CD4-positive, alpha-beta T cell treated with Interleukin-10 for 1 hour (primary cell): Measurements from ENCODE around the gene SYNE4.
"Not testable (repeated sequence)": the region's sequence is repeated elsewhere in the genome, so short reads cannot be mapped to it uniquely, and the experiment has no call there.

Source experiments
- DNase-seq: peaks from one replicate; pipeline ENCODE4 v3.0.0-alpha.2; 2020

The SYNE4 gene

GRCh38 chr19:35988824-35989223 is 19.8 kb downstream of the SYNE4 start:
- no peak for DNase-seq

- no peak for DNase-seq
These were observed 21.1 kb downstream of the SYNE4 start for GRCh38 chr19:35987571-35987896.

- peak; percentile 13 for DNase-seq
These were observed 21.7 kb downstream of the SYNE4 start for GRCh38 chr19:35986664-35987570.

GRCh38 chr19:35986111-35986510 is 22.5 kb downstream of the SYNE4 start:
- DNase-seq, result no peak

DNA sequence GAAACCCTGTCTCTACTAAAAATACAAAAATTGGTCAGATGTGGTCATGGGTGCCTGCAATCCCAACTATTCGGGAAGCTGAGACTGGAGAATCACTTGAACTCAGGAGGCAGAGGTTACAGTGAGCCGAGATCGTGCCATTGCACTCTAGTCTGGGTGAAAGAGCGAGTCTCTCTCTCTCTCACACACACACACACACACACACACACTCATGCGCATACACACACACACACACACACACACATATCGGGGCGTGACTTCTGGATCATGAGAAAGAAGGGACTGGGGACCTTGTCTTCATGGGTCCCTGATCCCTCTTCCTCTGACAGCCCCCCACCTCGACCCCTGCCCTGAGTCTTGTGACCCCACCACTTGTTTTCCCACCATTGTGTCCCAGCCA is 25.4 kb downstream of the SYNE4 start:
- no peak for DNase-seq

- not testable (repeated sequence) for DNase-seq
These were observed 27.6 kb downstream of the SYNE4 start for GRCh38 chr19:35980997-35981396.

DNA sequence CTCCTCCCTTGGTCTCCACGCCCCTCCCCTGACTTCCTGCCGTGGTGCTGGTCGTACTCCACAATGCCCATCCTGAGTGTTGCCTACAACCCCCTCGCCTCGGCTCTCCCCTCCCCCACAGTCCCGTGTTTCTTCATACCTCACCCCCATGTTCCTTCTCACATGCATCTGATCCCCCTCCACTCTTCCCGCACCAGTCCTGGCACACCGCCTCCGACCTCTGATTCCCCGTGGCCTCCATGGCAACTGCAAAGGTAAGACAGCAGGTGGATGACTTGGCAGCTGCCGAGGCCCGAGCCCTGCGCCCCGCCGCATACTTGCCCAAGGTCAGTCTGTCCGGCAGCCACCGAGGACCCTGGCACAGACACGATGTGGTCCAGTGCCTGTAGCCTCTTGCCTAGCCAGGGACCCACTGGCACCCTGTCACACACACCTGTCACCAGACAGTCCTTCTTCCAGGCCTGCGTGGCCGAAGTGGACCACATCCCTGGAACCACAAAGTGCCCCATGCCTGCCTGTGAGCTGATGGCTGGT is 29.7 kb downstream of the SYNE4 start:
- no peak for DNase-seq

GRCh38 chr19:35978271-35978670 is 30.3 kb downstream of the SYNE4 start:
- no peak for DNase-seq

DNA sequence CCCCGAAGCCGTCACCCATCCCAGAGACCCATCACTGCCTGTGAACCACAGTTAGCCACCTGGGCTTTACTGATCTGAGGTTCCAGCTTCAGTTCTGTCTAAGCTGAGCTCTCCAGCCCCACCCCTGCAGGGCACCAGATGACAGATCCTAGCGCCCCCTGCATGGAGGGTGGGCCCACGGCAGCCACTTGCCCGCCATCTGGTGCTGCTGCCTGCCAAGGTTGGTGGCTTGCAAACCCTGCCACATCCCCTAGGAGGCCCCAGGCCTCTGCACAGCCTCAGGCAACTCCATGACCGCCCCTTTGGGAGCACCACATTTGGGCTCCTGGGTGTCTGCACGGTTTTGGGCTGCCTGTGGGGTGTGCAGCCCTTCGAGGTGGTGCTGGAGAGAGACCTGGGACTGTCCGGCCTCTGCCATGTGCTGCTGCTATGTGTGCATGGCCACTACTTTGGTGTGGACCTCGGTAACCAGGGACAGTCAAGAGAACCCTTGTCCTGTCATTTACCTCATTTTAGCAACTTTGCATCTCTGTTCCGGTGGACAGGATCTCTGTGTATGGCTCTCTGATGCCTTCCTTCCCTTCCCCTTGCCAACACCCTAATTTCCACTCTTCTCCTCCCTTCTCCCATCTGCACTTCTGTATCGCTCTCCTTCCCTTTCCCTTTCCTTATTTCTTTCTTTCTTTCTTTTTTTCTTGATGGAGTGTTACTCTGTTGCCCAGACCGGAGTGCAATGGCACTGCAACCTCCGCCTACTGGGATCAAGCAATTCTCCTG is 31.0 kb downstream of the SYNE4 start:
- DNase-seq, result peak; percentile 23

GRCh38 chr19:35975608-35976214 is 32.9 kb downstream of the SYNE4 start:
- no peak for DNase-seq

DNA sequence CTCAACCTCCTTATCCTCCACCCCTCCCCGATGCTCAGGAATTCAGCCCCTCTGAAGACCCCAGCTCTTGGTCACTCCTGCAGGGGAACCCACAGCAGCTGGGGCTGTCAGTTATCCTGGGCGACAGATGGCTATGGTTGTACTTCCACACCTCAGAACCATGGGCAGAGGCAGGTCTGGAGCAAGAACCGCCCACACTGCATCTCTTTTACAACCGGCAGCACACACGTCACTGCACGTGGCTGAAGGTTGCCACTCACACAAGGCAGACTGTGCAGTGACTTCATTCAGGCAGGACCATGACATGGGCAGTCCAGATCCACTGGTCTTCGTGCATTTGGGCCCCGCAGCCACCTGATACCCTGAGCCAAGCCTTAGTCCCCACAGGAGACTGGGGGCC is 35.1 kb downstream of the SYNE4 start:
- DNase-seq, result no peak

DNA sequence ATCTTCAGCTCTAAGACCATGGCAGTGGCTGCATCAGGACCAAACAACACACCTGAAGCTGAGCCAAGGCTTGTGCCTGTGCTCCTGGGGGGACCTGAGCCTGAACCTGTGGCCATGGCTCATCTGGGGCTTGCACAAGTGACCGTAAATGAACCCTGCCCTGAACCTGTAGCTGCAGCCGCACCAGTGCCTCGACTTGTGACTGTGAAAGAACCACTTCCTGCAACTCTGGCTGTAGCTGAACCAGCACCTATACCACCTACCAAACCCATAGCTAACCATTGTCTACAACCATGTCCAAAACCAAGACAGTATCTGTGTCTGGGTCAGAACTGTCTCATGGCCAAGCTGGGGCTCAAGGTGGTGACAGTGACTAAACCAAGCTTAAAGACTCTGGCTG is 41.8 kb downstream of the SYNE4 start:
- peak; percentile 16 for DNase-seq

GRCh38 chr19:35963514-35963913 is 45.1 kb downstream of the SYNE4 start:
- DNase-seq, result peak; percentile 41

DNA sequence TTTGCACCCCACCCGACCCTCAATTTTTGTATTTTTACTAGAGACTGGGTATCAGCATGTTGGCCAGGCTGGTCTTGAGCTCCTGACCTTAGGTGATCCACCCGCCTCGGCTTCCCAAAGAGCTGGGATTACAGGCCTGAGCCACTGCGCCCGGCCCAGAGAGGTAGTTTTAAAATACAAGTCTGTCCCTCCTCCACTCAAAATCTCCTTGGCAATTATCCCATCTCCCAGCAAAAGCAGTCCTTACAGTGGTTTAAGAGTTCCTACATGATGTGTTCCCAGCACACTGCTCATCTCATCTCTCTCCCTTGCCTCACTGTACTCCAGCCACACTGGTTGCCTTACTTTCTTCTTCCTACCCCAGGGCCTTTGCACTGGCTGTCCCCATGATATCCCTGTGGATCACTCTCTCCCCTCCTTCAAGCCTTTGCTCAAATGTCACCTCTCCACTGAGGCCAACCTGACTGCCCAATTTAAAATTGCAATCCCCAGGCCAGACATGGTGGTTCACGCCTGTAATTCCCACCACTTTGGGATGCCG is 48.1 kb downstream of the SYNE4 start:
- DNase-seq, result no peak

DNA sequence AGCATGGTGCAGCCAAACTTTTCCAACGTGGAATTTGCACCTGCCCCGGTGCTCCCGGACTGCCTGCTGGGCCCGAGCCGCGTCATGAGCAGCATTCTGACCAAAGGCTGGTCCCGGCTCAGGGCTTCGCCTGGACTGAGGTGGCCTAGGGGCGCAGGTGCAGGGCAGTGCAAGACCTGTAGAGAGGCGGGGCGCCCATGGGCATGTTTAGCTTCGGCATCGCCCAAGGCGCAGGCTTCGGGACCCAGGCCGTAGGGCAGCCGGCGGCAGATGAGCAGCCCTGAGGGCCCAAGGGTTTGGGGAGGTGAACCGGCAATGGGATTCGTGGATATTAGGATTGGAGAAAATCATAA is 48.7 kb downstream of the SYNE4 start:
- no peak for DNase-seq

DNA sequence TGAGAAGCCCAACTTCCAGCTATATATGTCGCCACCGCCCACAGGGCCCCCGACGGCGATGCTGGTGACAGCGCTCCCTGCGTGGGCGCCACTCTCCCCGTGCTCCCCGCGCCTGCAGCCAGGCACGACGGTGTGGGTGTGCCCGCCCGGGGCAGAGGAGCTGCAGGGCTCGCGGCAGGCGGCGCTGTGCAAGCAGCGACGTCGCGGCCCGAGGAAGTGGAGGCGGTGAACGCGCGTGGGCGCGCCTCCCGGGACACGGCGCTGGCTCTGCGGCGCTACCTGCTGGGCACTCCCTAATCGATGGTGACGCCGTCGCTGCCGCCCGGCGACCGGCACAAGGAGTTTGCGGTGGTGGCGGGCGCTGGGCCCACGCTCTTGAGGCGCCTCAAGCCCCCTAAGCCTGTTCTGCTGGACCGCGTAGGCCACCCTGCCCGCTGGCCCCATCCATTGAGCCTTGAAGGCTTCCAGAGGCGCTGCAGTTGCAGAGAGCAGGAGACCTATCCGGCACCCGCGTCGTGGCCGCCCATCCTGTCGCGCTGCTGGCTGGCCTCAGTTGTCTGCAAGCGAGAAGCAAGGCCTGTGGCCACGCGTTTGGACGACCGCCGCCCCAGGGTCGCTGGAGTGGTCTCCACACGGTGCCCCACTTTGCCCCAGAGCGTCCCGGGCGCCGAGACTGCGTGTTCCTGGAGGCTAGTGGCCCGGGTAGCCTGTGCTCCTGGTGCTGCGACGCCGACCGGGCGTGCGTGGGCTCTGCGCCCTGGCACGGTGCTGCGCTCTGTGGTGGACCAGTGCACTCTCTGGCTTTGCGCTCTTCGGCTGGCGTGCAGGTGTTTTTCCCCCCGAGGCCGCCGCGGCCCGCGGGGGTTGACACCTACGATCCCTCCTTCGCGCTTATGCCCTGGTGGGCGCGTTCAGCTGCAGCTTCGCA is 49.3 kb downstream of the SYNE4 start:
- DNase-seq, result peak; percentile 87

DNA sequence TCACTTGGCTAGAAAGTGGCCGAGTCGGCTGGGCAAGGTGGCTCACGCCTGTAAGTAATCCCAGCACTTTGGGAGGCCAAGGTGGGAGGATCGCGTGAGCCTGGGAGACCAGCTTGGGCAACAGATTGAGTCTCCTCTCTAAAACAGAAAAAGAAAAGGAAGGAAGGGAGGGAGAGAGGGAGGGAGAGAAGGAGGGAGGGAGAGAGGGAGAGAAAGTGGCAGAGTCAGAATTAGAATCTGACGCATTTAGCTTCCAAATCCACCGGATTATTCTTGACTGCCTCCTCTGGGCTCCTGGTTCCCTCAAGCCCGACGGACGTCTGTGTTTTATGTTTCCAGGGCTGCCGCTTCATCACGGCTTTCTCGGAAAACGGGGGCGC is 50.0 kb downstream of the SYNE4 start:
- no peak for DNase-seq

DNA sequence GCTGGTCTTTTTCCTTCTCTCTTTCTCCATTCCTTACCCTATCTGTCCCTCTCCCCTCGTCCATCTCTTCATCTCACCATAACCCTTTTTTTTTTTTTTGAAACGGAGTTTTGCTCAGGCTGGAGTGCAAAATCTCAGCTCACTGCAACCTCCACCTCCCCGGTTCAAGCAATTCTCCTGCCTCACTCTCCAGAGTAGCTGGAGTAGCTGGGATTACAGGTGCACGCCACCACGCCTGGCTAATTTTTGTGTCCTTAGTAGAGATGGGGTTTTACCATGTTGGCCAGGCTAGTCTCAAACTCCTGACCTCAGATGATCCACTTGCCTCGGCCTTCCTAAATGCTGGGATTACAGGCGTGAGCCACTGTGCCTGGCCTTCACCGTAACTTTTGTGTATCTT is 51.2 kb downstream of the SYNE4 start:
- not testable (repeated sequence) for DNase-seq

GRCh38 chr19:35955881-35956634 is 52.6 kb downstream of the SYNE4 start:
- DNase-seq, result no peak
